Common myeloid progenitor, CD34-positive (primary cell): Measurements from ENCODE around the gene CA10.

ENCODE experiments used
- CTCF ChIA-PET: fragments of 350-600 bp; sonication (Branson Sonifier 250); formaldehyde crosslinking; loops from one replicate; lab custom pipeline; 2021; ENCODE audit warnings: antibody characterized with exemption; lab: Charles Lee
- POLR2A ChIA-PET: fragments of 350-600 bp; sonication (Branson Sonifier 250); formaldehyde crosslinking; loops from one replicate; lab custom pipeline; 2021; ENCODE audit warnings: antibody characterized with exemption; lab: Charles Lee
- DNase-seq, 3 donors: peaks; one replicate each; pipeline versions ENCODE4 v3.0.0 to v3.0.0-alpha.2; 2013
- H3K27ac ChIP-seq, 2 experiments: 1 replicate in 1 of 2; 2 replicates in 1 of 2; pipeline ENCODE4 v1.7.0; 2013; ENCODE audit warnings: inconsistent platforms in 2 of 2, low read length in 2 of 2, mild to moderate bottlenecking in 2 of 2, low read depth in 1 of 2, moderate library complexity in 1 of 2; ENCODE audit not compliant: severe bottlenecking in 2 of 2, insufficient read depth in 1 of 2, poor library complexity in 1 of 2
- H3K27me3 ChIP-seq, 5 experiments: replicated peaks in 2 of 5; 1 replicate in 3 of 5; 2 replicates in 2 of 5; pipeline versions ENCODE4 v1.6.1 to v1.7.0; 2013; ENCODE audit warnings: low read length in 4 of 5, mild to moderate bottlenecking in 2 of 5, moderate library complexity in 2 of 5, inconsistent platforms in 1 of 5; ENCODE audit not compliant: insufficient read depth in 5 of 5, control insufficient read depth in 4 of 5
- H3K36me3 ChIP-seq, 4 experiments: 1 replicate in 2 of 4; 2 replicates in 2 of 4; pipeline versions ENCODE4 v1.6.1 to v1.7.0; 2013; ENCODE audit warnings: low read length in 3 of 4, control low read depth in 1 of 4, mild to moderate bottlenecking in 1 of 4; ENCODE audit not compliant: control insufficient read depth in 4 of 4, insufficient read depth in 4 of 4
- H3K4me1 ChIP-seq, 4 experiments: 1 replicate in 3 of 4; 2 replicates in 1 of 4; pipeline versions ENCODE4 v1.6.1 to v1.7.1; 2013; ENCODE audit warnings: low read length in 3 of 4, mild to moderate bottlenecking in 3 of 4, control low read depth in 1 of 4, inconsistent platforms in 1 of 4, moderate library complexity in 1 of 4; ENCODE audit not compliant: control insufficient read depth in 4 of 4, insufficient read depth in 4 of 4; ENCODE audit errors: control extremely low read depth in 1 of 4
- H3K4me3 ChIP-seq, 7 experiments: 1 replicate in 4 of 7; 2 replicates in 3 of 7; pipeline versions ENCODE4 v1.5.1 to v1.7.0; 2013; ENCODE audit warnings: mild to moderate bottlenecking in 7 of 7, low read length in 6 of 7, moderate library complexity in 6 of 7, inconsistent platforms in 2 of 7, low read depth in 2 of 7, control low read depth in 1 of 7; ENCODE audit not compliant: insufficient read depth in 4 of 7, control insufficient read depth in 1 of 7; ENCODE audit errors: extremely low read depth in 1 of 7
- H3K9me3 ChIP-seq, 5 experiments: 1 replicate in 4 of 5; 2 replicates in 1 of 5; pipeline versions ENCODE4 v1.6.1 to v1.7.1; 2013; ENCODE audit warnings: low read length in 4 of 5, mild to moderate bottlenecking in 2 of 5, inconsistent platforms in 1 of 5, low read depth in 1 of 5, moderate library complexity in 1 of 5; ENCODE audit not compliant: control insufficient read depth in 4 of 5, insufficient read depth in 2 of 5; ENCODE audit errors: control extremely low read depth in 1 of 5
- WGBS: methylation state at CpG from one replicate; pipeline ENCODE4 v1.1.5; 2013; ENCODE audit not compliant: insufficient coverage; 5-methylcytosine and 5-hydroxymethylcytosine counted together

CA10 gene

GRCh38 chr17:52170963-52171572 is 12.6 kb upstream of the CA10 start:
- Histone ChIP-seq H3K9me3 (no peaks in the 10 kb centered on the region), H3K27ac (no peak overlapping the region), H3K4me1 (no peaks in the 10 kb centered on the region), H3K36me3 (no peaks in the 10 kb centered on the region), H3K27me3 (no peaks in the 10 kb centered on the region), H3K4me3 (no peak overlapping the region)
- no peak for DNase-seq
- CTCF ChIA-PET = no interaction called here
- POLR2A ChIA-PET = no interaction called here
- no CpG with 5 or more reads among the region's 1 CpG for WGBS

- H3K4me1 ChIP-seq = peaks cover 0 to 2% (median 0%) of the 10 kb centered on the region in 4 experiments
- no peak for DNase-seq
- ChIA-PET POLR2A (no interaction called here), CTCF (no interaction called here)
- no peak overlapping the region for H3K4me3 ChIP-seq
- no peaks in the 10 kb centered on the region for H3K36me3 ChIP-seq
- H3K9me3 ChIP-seq = peaks cover 0 to 4% (median 1%) of the 10 kb centered on the region in 5 experiments
- H3K27me3 ChIP-seq = peaks cover 6 to 60% (median 32%) of the 10 kb centered on the region in 5 experiments
- WGBS = 11% methylated on average over 16 of the region's 17 CpGs
- no peak overlapping the region for H3K27ac ChIP-seq
These were observed 1.6 kb upstream of the CA10 start for GRCh38 chr17:52160136-52160567.

GRCh38 chr17:52159246-52160135 is 977 bp upstream of the CA10 start:
- peaks cover 8 to 65% (median 32%) of the 10 kb centered on the region in 5 experiments for H3K27me3 ChIP-seq
- H3K4me1 ChIP-seq = peaks cover 0 to 2% (median 0%) of the 10 kb centered on the region in 4 experiments
- 9% methylated on average over 26 of the region's 40 CpGs for WGBS
- no peak overlapping the region for H3K27ac ChIP-seq
- no peaks in the 10 kb centered on the region for H3K36me3 ChIP-seq
- POLR2A ChIA-PET = no interaction called here
- DNase-seq = no peak
- no peak overlapping the region for H3K4me3 ChIP-seq
- CTCF ChIA-PET = no interaction called here
- H3K9me3 ChIP-seq = peaks cover 0 to 4% (median 1%) of the 10 kb centered on the region in 5 experiments

- H3K4me3 ChIP-seq = peak overlapping the region in 2 of 7 experiments; percentile 13 to 32
- H3K4me1 ChIP-seq = peaks cover 0 to 2% (median 0%) of the 10 kb centered on the region in 4 experiments
- no peak overlapping the region for H3K27ac ChIP-seq
- DNase-seq = peak in 2 of 3 donors; percentile 3 to 15
- CTCF ChIA-PET = no interaction called here
- no peaks in the 10 kb centered on the region for H3K36me3 ChIP-seq
- POLR2A ChIA-PET = no interaction called here
- H3K9me3 ChIP-seq = peaks cover 0 to 4% (median 1%) of the 10 kb centered on the region in 5 experiments
- WGBS = 5% methylated on average over 59 of the region's 68 CpGs
- peaks cover 8 to 69% (median 32%) of the 10 kb centered on the region in 5 experiments for H3K27me3 ChIP-seq
These were observed 688 bp downstream of the CA10 start for GRCh38 chr17:52157603-52158449.

- H3K36me3 ChIP-seq = no peaks in the 10 kb centered on the region
- no peak overlapping the region for H3K27ac ChIP-seq
- H3K4me3 ChIP-seq = no peak overlapping the region
- ChIA-PET POLR2A (no interaction called here), CTCF (no interaction called here)
- DNase-seq = no peak
- peaks cover 8 to 71% (median 32%) of the 10 kb centered on the region in 5 experiments for H3K27me3 ChIP-seq
- peaks cover 0 to 2% (median 0%) of the 10 kb centered on the region in 4 experiments for H3K4me1 ChIP-seq
- WGBS = 22% methylated on average over 12 of the region's 14 CpGs
- H3K9me3 ChIP-seq = peaks cover 0 to 4% (median 0%) of the 10 kb centered on the region in 5 experiments
These were observed 1.6 kb downstream of the CA10 start for GRCh38 chr17:52156576-52157570.

GRCh38 chr17:52155301-52155700 is 3.2 kb downstream of the CA10 start:
- CTCF ChIA-PET = no interaction called here
- peaks cover 0 to 3% (median 0%) of the 10 kb centered on the region in 5 experiments for H3K9me3 ChIP-seq
- H3K36me3 ChIP-seq = no peaks in the 10 kb centered on the region
- H3K4me1 ChIP-seq = peaks cover 0 to 2% (median 0%) of the 10 kb centered on the region in 4 experiments
- no peak overlapping the region for H3K4me3 ChIP-seq
- no peak for DNase-seq
- peaks cover 8 to 62% (median 30%) of the 10 kb centered on the region in 5 experiments for H3K27me3 ChIP-seq
- POLR2A ChIA-PET = no interaction called here
- H3K27ac ChIP-seq = no peak overlapping the region
